Stimulated activated CD8-positive, alpha-beta memory T cell treated with anti-CD3 and anti-CD28 coated beads, Interleukin-4, amount 100 ng/mL, for 48 hours (primary cell): ENCODE data around the gene DTX1.

Source experiments
- DNase-seq: peaks from one replicate; pipeline ENCODE4 v3.0.0-alpha.2; 2020

Gene DTX1

DNA sequence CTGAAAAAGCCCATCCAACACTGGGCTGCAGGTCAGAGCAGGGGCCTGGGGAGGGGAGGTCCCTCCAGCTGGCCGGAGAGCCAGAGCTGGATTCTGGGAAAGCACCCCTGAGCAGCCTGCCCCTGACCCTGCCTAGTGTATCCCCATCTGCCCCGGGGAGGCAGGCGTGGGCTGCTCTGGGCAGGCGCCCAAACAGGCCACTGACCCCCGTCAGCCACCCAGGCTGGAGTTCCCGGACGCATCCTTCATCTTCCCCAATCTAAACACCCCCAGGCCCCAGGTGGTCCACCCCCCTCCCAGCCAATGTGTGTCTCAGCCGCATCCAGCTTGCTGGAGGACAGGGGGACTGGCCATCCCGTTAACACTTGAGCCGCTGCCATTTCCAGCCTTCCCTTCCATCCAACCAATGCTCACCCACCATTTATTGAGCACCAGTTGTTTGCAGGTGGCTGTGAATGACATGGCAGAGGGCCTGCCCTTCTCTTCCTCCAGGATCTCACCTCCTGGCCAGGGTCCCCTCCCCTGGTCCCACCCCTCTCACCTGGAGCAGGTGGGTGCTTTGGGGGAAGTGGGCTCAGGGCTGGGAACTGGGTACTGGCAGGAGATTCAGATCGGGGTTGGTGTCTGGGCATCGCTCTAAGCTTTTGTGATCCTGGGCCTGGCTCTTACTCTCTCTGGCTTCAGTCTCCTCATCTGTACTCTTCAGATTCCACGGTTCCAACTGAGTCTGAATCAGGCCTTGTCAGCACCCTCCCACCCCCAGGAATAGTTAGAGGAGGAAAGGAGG is 743 bp upstream of the DTX1 start:
- no peak for DNase-seq

GRCh38 chr12:113056381-113056630 is 224 bp upstream of the DTX1 start:
- DNase-seq: no peak

GRCh38 chr12:113057565-113058485 is 1.3 kb downstream of the DTX1 start:
- no peak for DNase-seq

DNA sequence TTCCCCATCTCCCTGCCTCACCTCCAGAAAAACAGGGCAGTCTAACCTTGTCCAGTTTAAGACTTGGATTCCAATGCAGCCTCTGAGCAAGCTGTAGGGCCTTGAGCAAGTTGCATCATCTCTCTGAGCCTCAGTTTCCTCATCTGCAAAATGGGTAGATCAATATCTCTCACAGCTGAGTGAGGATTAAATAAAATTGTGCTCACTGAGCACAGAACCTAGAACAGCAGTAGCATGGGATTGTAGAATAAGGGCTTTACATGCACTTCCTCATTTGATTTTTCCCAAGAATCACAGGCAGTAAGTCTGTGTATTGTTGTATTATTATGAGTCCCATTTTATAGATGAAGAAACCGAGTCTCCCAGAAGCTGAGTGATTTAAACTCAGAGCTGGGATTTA is 2.0 kb downstream of the DTX1 start:
- no peak for DNase-seq

GRCh38 chr12:113059071-113059595 is 2.6 kb downstream of the DTX1 start:
- peak; percentile 50 for DNase-seq

GRCh38 chr12:113060336-113060960 is 3.9 kb downstream of the DTX1 start:
- no peak for DNase-seq

DNA sequence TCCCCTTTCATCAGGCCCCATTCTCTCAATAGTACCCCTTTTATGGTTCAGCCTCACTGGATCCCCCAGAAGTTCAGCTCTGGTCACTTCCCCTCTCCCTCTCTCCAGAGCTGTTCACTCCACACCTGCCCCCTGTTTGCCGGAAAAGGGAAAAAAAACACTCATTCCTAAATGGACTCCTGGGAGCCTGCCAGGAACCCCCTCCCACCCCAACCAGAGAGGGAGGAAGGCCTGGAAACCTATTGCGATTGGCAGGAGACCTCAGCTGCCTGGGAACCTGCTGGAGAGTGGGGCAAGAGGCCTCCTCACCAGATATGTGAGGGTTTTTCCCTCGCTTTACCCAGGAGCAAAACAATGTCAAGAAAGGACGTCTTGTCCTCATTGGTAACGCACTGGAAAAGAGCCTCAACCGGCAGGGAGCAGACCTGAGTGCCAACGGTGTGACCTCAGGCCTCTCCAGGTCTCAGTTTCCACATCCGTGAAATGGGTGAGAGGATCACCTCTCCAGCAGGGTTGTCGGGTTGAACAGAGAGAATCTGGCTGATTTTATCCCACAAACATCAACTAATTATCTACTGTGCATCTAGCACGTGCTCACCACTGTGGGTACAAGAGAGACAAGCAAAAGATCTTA is 4.6 kb downstream of the DTX1 start:
- DNase-seq: no peak

DNA sequence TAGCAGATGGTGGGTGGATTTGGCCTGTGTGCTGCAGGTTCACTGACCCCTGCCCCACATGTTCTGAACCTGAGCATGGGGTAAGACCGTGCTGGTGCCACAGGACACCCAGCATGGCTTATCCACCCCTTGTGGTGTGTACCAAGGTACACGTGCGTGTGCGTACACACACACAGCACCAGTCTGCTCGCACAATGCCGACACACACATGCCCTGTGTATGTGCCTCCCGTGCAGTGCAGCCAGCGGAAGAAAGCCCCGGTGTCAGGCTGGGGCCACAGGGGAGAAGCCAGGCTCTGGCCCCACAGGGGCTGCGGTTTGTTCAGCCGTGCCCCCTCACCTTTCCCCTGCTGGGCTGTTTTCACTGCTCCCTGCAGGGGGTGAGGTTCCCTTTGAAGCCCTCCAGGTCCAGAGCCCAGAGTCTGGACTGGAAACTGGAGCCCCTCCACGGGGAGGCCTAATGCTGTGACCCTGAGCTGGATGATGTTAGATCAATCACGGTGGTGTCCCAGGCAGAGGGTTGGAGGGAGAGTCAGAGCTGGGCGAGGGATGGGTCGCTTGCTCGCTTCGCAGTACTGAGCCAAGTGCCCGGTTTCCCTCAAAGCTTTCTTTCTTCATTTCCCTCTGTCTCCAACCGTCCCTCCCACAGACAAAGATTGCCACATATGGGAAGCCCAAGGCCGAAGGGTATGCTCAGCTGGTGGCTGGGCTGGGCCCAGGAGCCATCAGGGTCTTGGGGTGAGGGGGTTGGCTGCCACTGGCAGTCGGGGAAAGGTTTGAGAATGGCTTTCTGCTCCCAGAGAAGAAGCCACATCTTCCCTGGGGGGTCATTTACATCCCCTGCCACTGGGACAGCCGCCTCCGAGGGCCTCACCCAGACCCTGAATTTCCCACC is 6.2 kb downstream of the DTX1 start:
- DNase-seq: no peak

DNA sequence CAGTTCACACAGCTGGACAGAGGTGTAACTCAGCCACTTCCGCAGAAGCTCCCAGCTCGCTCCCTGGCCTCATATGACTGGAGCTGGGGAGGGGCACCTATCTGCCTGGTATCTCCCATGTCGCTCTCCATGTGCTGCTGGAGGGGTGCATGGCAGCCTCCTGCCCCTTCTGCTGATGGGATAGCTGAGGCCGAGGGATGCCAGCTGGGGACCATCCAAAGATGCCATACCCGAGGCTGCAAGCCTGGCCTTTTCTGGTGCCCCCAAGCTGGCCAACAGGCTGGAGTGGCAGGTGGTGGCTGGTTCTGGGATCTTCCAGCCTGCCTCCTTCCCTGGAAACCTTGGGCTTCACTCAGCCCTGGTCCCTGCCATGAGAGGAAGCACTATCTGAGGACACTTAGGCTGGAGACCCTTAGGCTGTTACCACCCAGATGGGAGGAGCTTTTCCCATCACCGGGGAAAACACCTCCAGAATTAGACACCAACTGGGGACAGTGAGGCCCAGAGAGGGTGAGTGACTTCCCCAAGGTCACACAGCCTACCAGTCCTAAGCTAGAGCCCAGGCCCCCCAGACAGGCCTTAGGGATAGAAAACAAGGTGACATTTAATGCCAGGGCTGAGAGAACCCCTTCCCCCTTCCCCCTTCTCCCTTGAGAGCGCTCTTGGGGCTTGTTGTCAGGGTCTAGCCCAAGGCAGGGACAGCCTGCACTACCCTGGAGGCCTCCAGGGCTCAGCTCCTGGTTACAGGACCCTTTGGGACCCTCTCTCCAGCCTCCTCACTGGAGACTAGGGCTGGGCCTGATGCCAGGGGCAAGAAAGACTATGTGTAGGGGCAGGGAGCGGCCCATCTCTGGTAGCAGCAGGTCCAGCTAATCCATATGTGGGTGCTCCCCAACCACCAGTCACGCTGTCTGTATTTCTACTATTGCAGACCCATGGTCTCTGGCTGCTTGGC is 7.1 kb downstream of the DTX1 start:
- no peak for DNase-seq

DNA sequence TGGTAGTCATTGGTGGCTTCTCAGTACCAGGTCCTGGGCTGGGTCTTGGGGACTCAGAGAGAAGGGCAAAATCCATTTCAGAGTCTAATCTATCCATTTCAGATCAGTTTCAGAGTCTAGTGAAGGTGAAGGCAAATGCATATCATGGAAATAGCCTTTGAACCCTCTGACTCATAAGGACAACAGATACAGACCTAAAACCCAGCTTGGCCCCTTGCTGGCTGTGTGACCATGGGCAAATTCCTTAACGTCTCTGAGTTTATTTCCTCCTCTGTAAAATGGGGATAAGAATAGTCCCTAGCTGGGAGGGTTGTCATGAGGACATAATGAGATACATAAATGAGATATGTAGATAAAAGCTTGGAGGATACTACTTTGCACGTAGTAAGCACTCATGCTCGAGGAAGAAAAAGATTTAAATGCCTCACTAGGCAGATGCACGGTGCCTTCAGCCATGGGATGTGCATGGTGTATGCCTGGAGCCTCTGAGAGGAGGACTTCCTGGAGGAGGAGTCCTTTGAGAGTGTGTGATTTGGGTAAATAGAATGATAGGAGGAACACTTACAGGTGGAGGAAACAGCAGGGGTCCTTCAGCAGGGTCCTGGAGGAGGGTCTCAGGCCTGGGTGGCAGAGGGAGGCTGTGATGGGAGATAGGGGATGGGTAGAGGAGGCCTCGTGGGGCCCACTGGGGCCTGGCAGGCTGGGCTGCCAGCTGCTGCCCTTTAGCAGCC is 8.0 kb downstream of the DTX1 start:
- DNase-seq: no peak

GRCh38 chr12:113065126-113066007 is 8.8 kb downstream of the DTX1 start:
- DNase-seq: no peak

GRCh38 chr12:113066813-113067400 is 10.4 kb downstream of the DTX1 start:
- no peak for DNase-seq

DNA sequence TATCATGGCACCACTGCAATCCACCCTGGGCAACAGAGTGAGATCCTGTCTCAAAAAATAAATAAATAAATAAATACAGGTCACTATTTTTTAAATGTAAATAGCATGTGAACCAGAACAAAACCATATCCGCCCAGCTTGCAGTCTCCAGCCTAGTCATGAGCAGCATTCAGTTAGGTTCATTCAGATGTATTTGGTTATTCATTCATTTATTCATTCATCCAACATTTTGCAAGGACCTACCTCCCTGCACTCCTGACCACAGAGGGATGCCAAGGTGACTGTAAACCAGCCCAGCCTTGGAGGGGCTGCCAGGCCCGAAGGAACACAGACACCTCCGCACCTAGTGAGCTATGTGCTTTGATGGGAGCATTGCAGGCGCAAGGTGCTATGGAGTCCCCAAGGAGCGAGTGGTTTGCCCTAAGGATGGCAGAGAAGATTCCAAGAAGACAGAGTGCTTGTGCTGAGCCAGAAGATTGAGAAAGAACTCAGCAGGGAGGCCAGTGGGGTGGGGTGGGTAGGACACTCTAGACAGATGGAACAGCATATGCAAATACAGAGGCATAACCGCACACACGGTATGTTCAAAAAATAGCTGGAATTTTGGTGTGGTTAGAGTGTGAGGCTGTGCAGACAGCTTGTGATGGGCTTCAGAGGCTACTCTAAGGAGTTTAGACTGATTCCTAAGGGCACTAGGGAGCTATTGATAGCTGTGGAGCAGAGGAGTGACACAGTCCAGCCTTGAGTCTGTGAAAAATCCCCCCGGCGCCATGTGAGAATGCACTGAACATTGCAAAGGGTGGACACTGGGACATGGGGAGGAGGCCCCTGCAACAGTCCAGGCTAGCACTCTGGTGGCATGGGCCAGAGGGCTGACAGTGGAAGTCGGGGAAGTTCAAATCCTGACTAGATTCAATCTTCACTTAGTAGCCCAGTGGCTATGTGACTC is 11.7 kb downstream of the DTX1 start:
- no peak for DNase-seq

GRCh38 chr12:113069149-113069548 is 12.6 kb downstream of the DTX1 start:
- no peak for DNase-seq

DNA sequence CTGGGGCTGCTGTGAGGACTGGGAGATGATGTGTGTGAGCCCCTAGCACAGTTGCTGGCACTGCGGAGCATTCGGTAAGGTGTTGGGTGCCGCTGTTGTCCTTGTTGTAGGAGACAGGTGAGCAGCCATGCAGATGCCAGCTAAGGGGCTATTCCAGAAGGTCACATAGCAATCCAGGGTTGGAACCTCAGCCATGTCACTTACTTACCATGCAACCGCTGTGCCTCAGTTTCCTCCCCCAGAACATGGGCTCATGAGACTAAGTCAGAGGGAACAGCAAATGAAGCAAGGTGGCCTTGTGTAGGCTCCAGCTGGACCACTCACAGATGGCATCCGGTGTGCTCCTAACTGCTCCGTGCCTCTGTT is 13.2 kb downstream of the DTX1 start:
- no peak for DNase-seq

GRCh38 chr12:113070117-113070906 is 13.8 kb downstream of the DTX1 start:
- peak; percentile 82 for DNase-seq
